ENCODE measurements around the gene CACNB4. TPM values are rescaled to one million over a fixed set of nuclear protein-coding genes. Genes with fewer than 3 reads are reported as not detected.

CACNB4 gene
- total and polyA plus RNA-seq, 8 donors: under 0.01 to 6.4 (median 1.0) TPM

DNA sequence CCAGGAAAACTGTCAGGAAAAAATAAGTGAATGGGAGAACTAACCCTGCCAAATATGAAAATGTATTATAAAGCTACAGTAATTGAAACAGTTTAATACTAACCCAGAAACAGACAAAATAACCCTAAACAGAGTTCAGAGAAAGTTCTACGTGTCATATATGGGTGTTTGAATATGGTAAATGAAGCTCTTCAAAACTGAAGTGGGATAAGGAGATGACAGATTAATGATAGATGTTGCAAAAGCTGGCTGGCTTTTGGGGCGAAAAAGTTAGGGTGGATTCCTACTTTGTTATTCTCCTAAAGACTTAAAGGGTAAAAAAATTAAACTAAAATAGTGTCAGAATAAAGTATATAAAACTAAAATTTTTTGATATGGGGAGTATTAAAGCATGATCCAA is 168.8 kb downstream of the CACNB4 start:
- 79 to 93% (median 87%) methylated on average over 2 of the region's 2 CpGs for WGBS, 5 donors
- no peak overlapping the region for H3K4me3 ChIP-seq
- intact Hi-C loops (cut with DNase I; ENCODE audit: low total_unique reads): no loop called here
- no peak overlapping the region for H3K27ac ChIP-seq
- DNase-seq: no peak
- H3K36me3 ChIP-seq: no peaks in the 10 kb centered on the region
- H3K4me1 ChIP-seq: no peaks in the 10 kb centered on the region
- no peaks in the 10 kb centered on the region for H3K9me3 ChIP-seq
- no peak for TF ChIP-seq CTCF (IDR thresholded peaks at IDR 0.05)
- TF ChIP-seq POLR2AphosphoS5 (IDR thresholded peaks at IDR 0.05): no peak
- no peak for TF ChIP-seq POLR2A (IDR thresholded peaks at IDR 0.05)
- no peak for TF ChIP-seq EP300 (IDR thresholded peaks at IDR 0.05)
- no peaks in the 10 kb centered on the region for H3K27me3 ChIP-seq

DNA sequence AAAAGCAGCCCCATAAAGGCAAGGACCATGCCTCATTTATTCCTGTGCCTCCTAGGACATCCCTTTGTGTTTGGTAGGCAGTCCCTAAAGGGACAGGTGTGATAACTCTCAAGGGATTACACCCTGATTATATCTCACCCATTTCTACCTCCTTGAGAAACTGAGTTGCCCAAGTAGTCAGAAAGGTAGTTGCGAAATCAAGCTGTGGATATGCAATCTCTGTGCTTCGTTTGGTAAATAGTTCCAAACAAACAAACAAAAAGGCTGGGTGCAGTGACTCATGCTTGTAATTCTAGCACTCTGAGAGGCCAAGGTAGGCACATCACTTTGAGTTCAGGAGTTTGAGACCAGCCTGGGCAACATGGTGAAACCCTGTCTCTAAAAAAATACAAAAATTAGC is 170.5 kb downstream of the CACNB4 start:
- intact Hi-C loops (cut with DNase I; ENCODE audit: low total_unique reads): no loop called here
- 54 to 72% (median 65%) methylated on average over 2 of the region's 2 CpGs for WGBS, 5 donors
- Histone ChIP-seq H3K4me3 (no peak overlapping the region), H3K9me3 (no peaks in the 10 kb centered on the region), H3K27me3 (no peaks in the 10 kb centered on the region), H3K36me3 (no peaks in the 10 kb centered on the region), H3K27ac (no peak overlapping the region), H3K4me1 (peaks cover 0 to 1% (median 0%) of the 10 kb centered on the region in 4 donors)
- no peak for DNase-seq
- no peak for TF ChIP-seq EP300 (IDR thresholded peaks at IDR 0.05)
- no peak for TF ChIP-seq CTCF (IDR thresholded peaks at IDR 0.05)
- TF ChIP-seq POLR2A (IDR thresholded peaks at IDR 0.05): no peak
- TF ChIP-seq POLR2AphosphoS5 (IDR thresholded peaks at IDR 0.05): no peak

- peaks cover 0 to 8% (median 0%) of the 10 kb centered on the region in 4 donors for H3K4me1 ChIP-seq
- 77 to 87% (median 82%) methylated on average over 7 of the region's 7 CpGs for WGBS, 5 donors
Observed at GRCh38 chr2:151927501-151928221, 171.2 kb downstream of the CACNB4 start.

More at GRCh38 chr2:151927501-151928221, 171.2 kb downstream of the CACNB4 start:
- no peaks in the 10 kb centered on the region for H3K9me3 ChIP-seq
- intact Hi-C loops (cut with DNase I; ENCODE audit: low total_unique reads): no loop called here
- no peaks in the 10 kb centered on the region for H3K36me3 ChIP-seq
- TF ChIP-seq POLR2A (IDR thresholded peaks at IDR 0.05): no peak
- TF ChIP-seq EP300 (IDR thresholded peaks at IDR 0.05): no peak
- no peak for TF ChIP-seq CTCF (IDR thresholded peaks at IDR 0.05)
- no peak for TF ChIP-seq POLR2AphosphoS5 (IDR thresholded peaks at IDR 0.05)
- no peak overlapping the region for H3K4me3 ChIP-seq
- H3K27me3 ChIP-seq: no peaks in the 10 kb centered on the region
- DNase-seq: no peak
- H3K27ac ChIP-seq: no peak overlapping the region
